ENCODE results near the gene PDXP. TPM values are rescaled to one million over a fixed set of nuclear protein-coding genes. Genes with fewer than 3 reads are reported as not detected.

Gene PDXP
- total RNA-seq, 1 experiment from 2014 or later: 18.4 TPM

DNA sequence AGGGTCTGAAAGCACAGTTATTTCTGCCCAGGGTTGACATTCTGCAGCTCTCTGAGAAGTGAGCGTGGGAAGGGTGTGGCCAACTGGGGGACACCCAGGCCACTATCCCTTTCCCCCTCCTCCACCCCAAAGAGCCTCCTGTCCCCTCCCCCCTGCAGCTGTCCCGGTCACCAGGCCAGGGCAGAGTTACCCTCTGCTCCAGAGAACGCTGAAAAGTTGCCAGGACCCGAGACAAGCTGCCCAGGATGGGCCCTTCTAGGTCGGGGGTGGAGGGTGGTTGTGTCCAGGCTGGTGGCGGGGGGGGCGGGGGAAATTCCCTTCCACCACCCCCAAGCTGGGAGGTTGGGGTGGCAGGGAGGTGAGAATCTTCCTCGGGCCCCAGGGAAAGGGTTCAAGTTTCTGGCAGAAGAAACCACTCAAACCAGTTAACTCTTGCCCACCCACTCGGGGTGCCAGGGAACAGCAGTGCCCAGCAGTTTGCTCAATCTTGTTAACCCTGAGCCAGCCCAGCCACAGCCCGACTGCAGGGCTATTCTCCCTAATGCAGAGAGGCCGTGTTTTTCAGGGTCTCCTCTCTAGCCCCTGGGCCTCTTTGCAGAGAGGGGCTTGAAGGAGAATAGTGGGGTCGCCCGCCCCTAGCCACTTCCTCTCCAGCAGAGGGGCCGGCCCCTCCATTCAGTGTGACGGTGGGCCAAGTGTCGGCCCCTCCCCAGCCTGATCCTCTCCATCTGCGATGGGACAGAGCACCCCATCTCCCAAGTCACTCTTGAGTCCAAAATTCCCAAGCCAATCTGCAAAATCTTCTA is 17.6 kb downstream of the PDXP start:
- CTCF ChIA-PET: interaction anchor here (1.0 to 2.6 kb wide), 4 partner anchors 10 to 68 kb away, joined by 3 to 16 read pairs (median 4); partner anchors contain the start of gene NOL12
- TF ChIP-seq, protein P1, sequence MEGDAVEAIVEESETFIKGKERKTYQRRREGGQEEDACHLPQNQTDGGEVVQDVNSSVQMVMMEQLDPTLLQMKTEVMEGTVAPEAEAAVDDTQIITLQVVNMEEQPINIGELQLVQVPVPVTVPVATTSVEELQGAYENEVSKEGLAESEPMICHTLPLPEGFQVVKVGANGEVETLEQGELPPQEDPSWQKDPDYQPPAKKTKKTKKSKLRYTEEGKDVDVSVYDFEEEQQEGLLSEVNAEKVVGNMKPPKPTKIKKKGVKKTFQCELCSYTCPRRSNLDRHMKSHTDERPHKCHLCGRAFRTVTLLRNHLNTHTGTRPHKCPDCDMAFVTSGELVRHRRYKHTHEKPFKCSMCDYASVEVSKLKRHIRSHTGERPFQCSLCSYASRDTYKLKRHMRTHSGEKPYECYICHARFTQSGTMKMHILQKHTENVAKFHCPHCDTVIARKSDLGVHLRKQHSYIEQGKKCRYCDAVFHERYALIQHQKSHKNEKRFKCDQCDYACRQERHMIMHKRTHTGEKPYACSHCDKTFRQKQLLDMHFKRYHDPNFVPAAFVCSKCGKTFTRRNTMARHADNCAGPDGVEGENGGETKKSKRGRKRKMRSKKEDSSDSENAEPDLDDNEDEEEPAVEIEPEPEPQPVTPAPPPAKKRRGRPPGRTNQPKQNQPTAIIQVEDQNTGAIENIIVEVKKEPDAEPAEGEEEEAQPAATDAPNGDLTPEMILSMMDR (IDR thresholded peaks at IDR 0.05; ENCODE audit: unreplicated experiment): no peak
- peak overlapping the region; percentile 68 for H3K4me3 Mint-ChIP-seq (ENCODE audit: low read depth, unreplicated experiment)
- peak overlapping the region; percentile 80 for H3K27ac Mint-ChIP-seq (ENCODE audit: unreplicated experiment)
- intact Hi-C loops (cut with micrococcal nuclease; ENCODE audit: unreplicated experiment): no loop called here
- H3K27me3 Mint-ChIP-seq (ENCODE audit: unreplicated experiment): no peaks in the 10 kb centered on the region
- peak; percentile 46 for DNase-seq
- H3K36me3 Mint-ChIP-seq (ENCODE audit: insufficient read depth, unreplicated experiment): peaks cover 38% of the 10 kb centered on the region
- BruUV-seq (replicated peaks): TSS peak; percentile 24
- H3K4me1 Mint-ChIP-seq (ENCODE audit: low read depth, unreplicated experiment): peaks cover 2% of the 10 kb centered on the region
- H3K9me3 Mint-ChIP-seq (ENCODE audit: low read depth, unreplicated experiment): no peaks in the 10 kb centered on the region

DNA sequence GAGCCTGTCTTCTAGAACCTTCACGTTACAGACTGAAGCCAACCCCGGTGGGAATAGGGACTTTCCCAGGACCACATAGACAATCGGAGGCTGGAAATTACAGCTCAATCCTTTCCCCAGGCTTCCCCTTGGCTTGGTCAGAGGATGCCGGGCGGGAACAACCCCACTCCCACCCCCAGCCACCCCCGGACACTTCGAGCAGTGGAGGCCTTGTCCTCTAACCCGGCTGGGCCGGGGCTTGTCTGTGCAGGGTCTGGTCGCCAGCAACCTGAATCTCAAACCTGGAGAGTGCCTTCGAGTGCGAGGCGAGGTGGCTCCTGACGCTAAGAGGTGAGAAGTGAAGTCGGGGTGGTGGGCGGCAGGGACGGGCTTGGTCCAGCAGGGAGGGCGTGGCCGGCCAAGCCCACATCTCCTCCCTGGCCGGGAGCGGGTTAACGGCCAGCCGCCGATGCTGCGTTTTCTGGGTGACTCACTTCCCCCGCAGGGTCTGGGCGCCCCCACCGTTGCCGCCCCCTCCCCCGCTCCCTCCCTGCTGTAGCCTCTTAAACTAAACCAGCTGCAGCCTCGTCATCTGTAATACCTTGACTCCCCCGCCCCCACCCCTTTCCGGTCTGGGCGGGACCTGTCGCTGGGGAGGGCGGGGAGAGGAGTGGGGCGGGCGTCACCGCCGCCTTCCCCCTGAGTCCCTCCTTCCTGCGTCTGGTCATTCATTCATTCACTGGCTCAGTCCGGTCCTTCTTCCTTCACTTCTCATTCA is 18.4 kb downstream of the PDXP start:
- Mint-ChIP-seq H3K9me3 (ENCODE audit: low read depth, unreplicated experiment) (no peaks in the 10 kb centered on the region), H3K27me3 (ENCODE audit: unreplicated experiment) (no peaks in the 10 kb centered on the region), H3K36me3 (ENCODE audit: insufficient read depth, unreplicated experiment) (peaks cover 44% of the 10 kb centered on the region), H3K4me1 (ENCODE audit: low read depth, unreplicated experiment) (peaks cover 9% of the 10 kb centered on the region), H3K4me3 (ENCODE audit: low read depth, unreplicated experiment) (peak overlapping the region; percentile 68), H3K27ac (ENCODE audit: unreplicated experiment) (peak overlapping the region; percentile 43)
- TSS peak; percentile 65 for BruUV-seq (replicated peaks)
- peak; percentile 92 for DNase-seq
- TF ChIP-seq, protein P1 (IDR thresholded peaks at IDR 0.05; ENCODE audit: unreplicated experiment): no peak
- CTCF ChIA-PET: interaction anchor here (0.6 to 2.6 kb wide), 6 partner anchors 9 to 410 kb away, joined by 3 to 16 read pairs (median 4); partner anchors contain the start of gene NOL12
- intact Hi-C loops (cut with micrococcal nuclease; ENCODE audit: unreplicated experiment): no loop called here

DNA sequence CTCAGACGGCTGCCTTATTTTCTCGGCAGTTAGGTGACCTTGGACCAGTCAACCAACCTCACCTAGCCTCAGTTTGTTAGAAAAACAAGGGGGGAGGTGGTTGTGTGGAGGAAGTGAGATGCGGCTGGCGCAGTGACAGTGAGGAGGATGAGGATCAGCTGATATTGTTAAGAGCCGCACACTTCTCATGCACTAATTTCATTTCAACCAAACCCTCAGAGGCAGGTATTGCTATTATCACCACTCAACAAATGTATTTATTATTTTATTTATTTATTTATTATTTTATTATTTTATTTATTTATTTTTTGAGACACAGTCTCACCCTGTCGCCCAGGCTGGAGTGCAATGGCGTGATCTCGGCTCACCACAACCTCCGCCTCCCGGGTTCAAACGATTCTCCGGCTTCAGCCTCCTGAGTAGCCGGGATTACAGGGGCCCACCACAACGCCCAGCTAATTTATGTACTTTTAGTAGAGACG is 19.0 kb downstream of the PDXP start:
- peak overlapping the region; percentile 68 for H3K4me3 Mint-ChIP-seq (ENCODE audit: low read depth, unreplicated experiment)
- peak overlapping the region; percentile 43 for H3K27ac Mint-ChIP-seq (ENCODE audit: unreplicated experiment)
- CTCF ChIA-PET: interaction anchor here (0.6 to 1.3 kb wide), 3 partner anchors 9 to 410 kb away, joined by 3 to 4 read pairs (median 4); partner anchors contain the start of gene NOL12
- BruUV-seq (replicated peaks): no TSS peak
- H3K4me1 Mint-ChIP-seq (ENCODE audit: low read depth, unreplicated experiment): peaks cover 10% of the 10 kb centered on the region
- no peaks in the 10 kb centered on the region for H3K27me3 Mint-ChIP-seq (ENCODE audit: unreplicated experiment)
- TF ChIP-seq, protein P1 (IDR thresholded peaks at IDR 0.05; ENCODE audit: unreplicated experiment): no peak
- intact Hi-C loops (cut with micrococcal nuclease; ENCODE audit: unreplicated experiment): no loop called here
- DNase-seq: no peak
- H3K36me3 Mint-ChIP-seq (ENCODE audit: insufficient read depth, unreplicated experiment): peaks cover 44% of the 10 kb centered on the region
- no peaks in the 10 kb centered on the region for H3K9me3 Mint-ChIP-seq (ENCODE audit: low read depth, unreplicated experiment)

DNA sequence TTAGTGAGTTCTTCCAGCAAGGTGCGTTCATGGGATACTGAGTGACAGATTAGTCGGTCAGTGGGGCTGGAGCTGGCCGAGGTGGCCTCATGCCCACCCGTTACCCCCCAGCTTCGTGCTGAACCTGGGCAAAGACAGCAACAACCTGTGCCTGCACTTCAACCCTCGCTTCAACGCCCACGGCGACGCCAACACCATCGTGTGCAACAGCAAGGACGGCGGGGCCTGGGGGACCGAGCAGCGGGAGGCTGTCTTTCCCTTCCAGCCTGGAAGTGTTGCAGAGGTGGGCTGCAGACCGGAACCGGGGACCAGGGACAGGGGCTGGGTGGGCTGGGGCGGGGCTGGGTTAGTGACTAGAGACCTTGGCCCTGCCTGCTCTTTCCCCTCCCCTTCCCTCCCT is 19.8 kb downstream of the PDXP start:
- CTCF ChIA-PET: interaction anchor here (0.7 kb wide), 1 partner anchor 833 kb away, joined by 4 read pairs; no protein-coding TSS in a partner anchor
- BruUV-seq (replicated peaks): no TSS peak
- DNase-seq: no peak
- TF ChIP-seq, protein P1 (IDR thresholded peaks at IDR 0.05; ENCODE audit: unreplicated experiment): no peak
- Mint-ChIP-seq H3K9me3 (ENCODE audit: low read depth, unreplicated experiment) (no peaks in the 10 kb centered on the region), H3K4me3 (ENCODE audit: low read depth, unreplicated experiment) (no peak overlapping the region), H3K36me3 (ENCODE audit: insufficient read depth, unreplicated experiment) (peaks cover 44% of the 10 kb centered on the region), H3K27ac (ENCODE audit: unreplicated experiment) (no peak overlapping the region), H3K27me3 (ENCODE audit: unreplicated experiment) (no peaks in the 10 kb centered on the region), H3K4me1 (ENCODE audit: low read depth, unreplicated experiment) (peaks cover 10% of the 10 kb centered on the region)
- intact Hi-C loops (cut with micrococcal nuclease; ENCODE audit: unreplicated experiment): no loop called here

All from Calu3 (cell line).